Calu3 (cell line): ENCODE measurements around the gene RNF146. TPM values are rescaled to one million over a fixed set of nuclear protein-coding genes. Genes with fewer than 3 reads are reported as not detected.

Source experiments
- BruUV-seq: library from RNA; stranded (reverse); fragments of 400-500 nt; replicated peaks from 2 replicates; lab custom pipeline; 2021; lab: Mats Ljungman, UMichigan
- CTCF ChIA-PET: fragments of 300-600 bp; sonication (Branson Sonifier 250); formaldehyde crosslinking; loops from one replicate; lab custom pipeline; 2022; ENCODE audit warnings: antibody characterized with exemption; lab: Charles Lee
- DNase-seq: peaks from one replicate; pipeline ENCODE4 v3.0.0; 2022
- H3K27ac Mint-ChIP-seq: one replicate; pipeline ENCODE4 v1.8.0; 2022; ENCODE audit warnings: mixed read lengths; ENCODE audit not compliant: unreplicated experiment
- H3K27me3 Mint-ChIP-seq: one replicate; pipeline ENCODE4 v1.8.0; 2022; ENCODE audit warnings: mixed read lengths; ENCODE audit not compliant: unreplicated experiment
- H3K36me3 Mint-ChIP-seq: one replicate; pipeline ENCODE4 v1.8.0; 2022; ENCODE audit warnings: mild to moderate bottlenecking, moderate library complexity, mixed read lengths; ENCODE audit not compliant: insufficient read depth, unreplicated experiment
- H3K4me1 Mint-ChIP-seq: one replicate; pipeline ENCODE4 v1.8.0; 2022; ENCODE audit warnings: mild to moderate bottlenecking, low read depth, mixed read lengths; ENCODE audit not compliant: unreplicated experiment
- H3K4me3 Mint-ChIP-seq: one replicate; pipeline ENCODE4 v1.8.0; 2022; ENCODE audit warnings: mild to moderate bottlenecking, low read depth, moderate library complexity, mixed read lengths; ENCODE audit not compliant: unreplicated experiment
- H3K9me3 Mint-ChIP-seq: one replicate; pipeline ENCODE4 v1.8.0; 2022; ENCODE audit warnings: low read depth, mixed read lengths; ENCODE audit not compliant: unreplicated experiment
- CTCF ChIP-seq: fragments of 200-600 bp; IDR thresholded peaks from one replicate; pipeline ENCODE4 v1.8.0; 2022; ENCODE audit warnings: antibody characterized with exemption; ENCODE audit not compliant: unreplicated experiment
- intact Hi-C: fragments of 100-400 bp; cut with micrococcal nuclease; formaldehyde crosslinking; loops from one replicate; pipeline ENCODE4 v1.10.0; 2022; ENCODE audit not compliant: unreplicated experiment
- total RNA-seq: library from RNA; stranded (reverse); gene quantifications from 2 replicates; pipeline ENCODE4 v1.2.3, GENCODE V29; 2022

The RNF146 gene
- total RNA-seq, 1 experiment from 2014 or later = 24.1 TPM

GRCh38 chr6:127289934-127290333 is 23.3 kb downstream of the RNF146 start:
- no TSS peak for BruUV-seq

GRCh38 chr6:127290391-127291265 is 24.0 kb downstream of the RNF146 start:
- no peaks in the 10 kb centered on the region for H3K4me1 Mint-ChIP-seq
- CTCF ChIA-PET = no interaction called here
- BruUV-seq = no TSS peak

More at GRCh38 chr6:127289934-127290333, 23.3 kb downstream of the RNF146 start:
- no peak for TF ChIP-seq CTCF
- DNase-seq = no peak
- Mint-ChIP-seq H3K4me1 (no peaks in the 10 kb centered on the region), H3K4me3 (no peak overlapping the region), H3K36me3 (peaks cover 16% of the 10 kb centered on the region), H3K9me3 (no peaks in the 10 kb centered on the region), H3K27ac (no peak overlapping the region), H3K27me3 (no peaks in the 10 kb centered on the region)
- CTCF ChIA-PET = no interaction called here
- intact Hi-C loops = no loop called here

GRCh38 chr6:127291495-127291894 is 24.8 kb downstream of the RNF146 start:
- Mint-ChIP-seq H3K27me3 (no peaks in the 10 kb centered on the region), H3K9me3 (no peaks in the 10 kb centered on the region), H3K27ac (no peak overlapping the region), H3K4me1 (no peaks in the 10 kb centered on the region), H3K36me3 (peaks cover 16% of the 10 kb centered on the region), H3K4me3 (no peak overlapping the region)
- CTCF ChIA-PET = no interaction called here
- no peak for DNase-seq
- no peak for TF ChIP-seq CTCF
- intact Hi-C loops = no loop called here
- BruUV-seq = no TSS peak

More at GRCh38 chr6:127290391-127291265, 24.0 kb downstream of the RNF146 start:
- H3K27ac Mint-ChIP-seq = no peak overlapping the region
- H3K9me3 Mint-ChIP-seq = no peaks in the 10 kb centered on the region
- intact Hi-C loops = no loop called here
- no peak overlapping the region for H3K4me3 Mint-ChIP-seq
- DNase-seq = no peak
- peaks cover 16% of the 10 kb centered on the region for H3K36me3 Mint-ChIP-seq
- TF ChIP-seq CTCF = no peak
- H3K27me3 Mint-ChIP-seq = no peaks in the 10 kb centered on the region

GRCh38 chr6:127297502-127298070 is 30.9 kb downstream of the RNF146 start:
- Mint-ChIP-seq H3K4me1 (no peaks in the 10 kb centered on the region), H3K27ac (no peak overlapping the region), H3K27me3 (no peaks in the 10 kb centered on the region), H3K4me3 (no peak overlapping the region), H3K36me3 (peaks cover 10% of the 10 kb centered on the region), H3K9me3 (no peaks in the 10 kb centered on the region)
- BruUV-seq = no TSS peak
- DNase-seq = no peak
- no peak for TF ChIP-seq CTCF
- intact Hi-C loops = no loop called here
- CTCF ChIA-PET = no interaction called here
